HL-60 (cell line): ENCODE measurements around the gene OSCAR.

Experiments used
- DNase-seq, 2 experiments: peaks; one replicate each; pipeline ENCODE4 v3.0.0-alpha.2; 2010 to 2020; ENCODE audit warnings: low read depth in 1 of 2, low spot score in 1 of 2
- H3K27ac ChIP-seq: fragments of 250-450 bp; sonication (Bioruptor Pico); replicated peaks from 2 replicates; pipeline ENCODE4 v1.5.1; 2020; ENCODE audit warnings: mild to moderate bottlenecking, moderate library complexity
- H3K27me3 ChIP-seq: fragments of 250-450 bp; sonication (Bioruptor Pico); 2 replicates; pipeline ENCODE4 v1.5.1; 2021; ENCODE audit warnings: mild to moderate bottlenecking, moderate library complexity; ENCODE audit not compliant: insufficient read depth, poor library complexity, severe bottlenecking
- H3K4me3 ChIP-seq: replicated peaks from 2 replicates; pipeline ENCODE4 v1.5.1; 2011; ENCODE audit warnings: mild to moderate bottlenecking, control low read depth, low read length; ENCODE audit not compliant: insufficient read depth
- CTCF ChIP-seq: IDR thresholded peaks from one replicate; pipeline ENCODE4 v1.5.1; 2011; ENCODE audit warnings: low read length, control low read depth, inconsistent platforms; ENCODE audit not compliant: insufficient read depth
- GABPA ChIP-seq: IDR thresholded peaks from 2 replicates; pipeline ENCODE4 v1.6.1; 2012; ENCODE audit warnings: low read depth
- POLR2AphosphoS5 ChIP-seq: IDR thresholded peaks from 2 replicates; pipeline ENCODE4 v1.6.1; 2012; ENCODE audit warnings: low read depth
- SPI1 ChIP-seq: IDR thresholded peaks from 2 replicates; pipeline ENCODE4 v1.6.1; 2012; ENCODE audit warnings: low read depth, mild to moderate bottlenecking, borderline replicate concordance
- TF ChIP-seq, protein P1 (sequence below): IDR thresholded peaks from 2 replicates; pipeline ENCODE4 v1.6.1; 2012; ENCODE audit warnings: low read depth; ENCODE audit not compliant: insufficient replicate concordance

Gene OSCAR

DNA sequence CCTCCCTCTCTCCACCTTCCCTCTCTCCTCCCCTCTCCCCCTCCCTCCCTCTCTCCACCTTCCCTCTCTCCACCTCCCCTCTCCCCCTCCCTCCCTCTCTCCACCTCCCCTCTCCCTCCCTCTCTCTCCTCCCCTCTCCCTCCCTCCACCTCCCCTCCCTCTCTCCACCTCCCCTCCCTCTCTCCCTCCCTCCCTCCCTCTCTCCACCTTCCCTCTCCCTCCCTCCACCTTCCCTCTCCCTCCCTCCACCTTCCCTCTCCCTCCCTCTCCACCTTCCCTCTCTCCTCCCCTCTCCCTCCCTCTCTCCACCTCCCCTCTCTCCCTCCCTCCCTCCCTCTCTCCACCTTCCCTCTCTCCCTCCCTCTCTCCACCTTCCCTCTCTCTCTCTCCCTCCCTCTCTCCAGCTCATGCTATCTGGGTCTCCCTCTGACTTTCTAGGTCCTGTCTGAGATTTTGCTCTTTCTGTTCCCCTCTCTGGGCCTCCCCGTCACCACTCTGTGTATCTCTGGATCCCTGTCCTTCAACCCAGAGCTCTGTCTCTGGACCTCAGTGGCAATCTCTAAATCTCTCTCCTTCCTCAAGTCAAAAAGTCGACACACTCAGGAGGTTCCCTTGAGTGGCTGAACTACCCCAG is 33.5 kb upstream of the OSCAR start:
- Histone ChIP-seq H3K4me3 (no peak overlapping the region), H3K27me3 (no peaks in the 10 kb centered on the region), H3K27ac (no peak overlapping the region)
- DNase-seq: no peak
- TF ChIP-seq POLR2AphosphoS5: no peak
- no peak for TF ChIP-seq SPI1
- TF ChIP-seq GABPA: no peak
- TF ChIP-seq, protein P1, sequence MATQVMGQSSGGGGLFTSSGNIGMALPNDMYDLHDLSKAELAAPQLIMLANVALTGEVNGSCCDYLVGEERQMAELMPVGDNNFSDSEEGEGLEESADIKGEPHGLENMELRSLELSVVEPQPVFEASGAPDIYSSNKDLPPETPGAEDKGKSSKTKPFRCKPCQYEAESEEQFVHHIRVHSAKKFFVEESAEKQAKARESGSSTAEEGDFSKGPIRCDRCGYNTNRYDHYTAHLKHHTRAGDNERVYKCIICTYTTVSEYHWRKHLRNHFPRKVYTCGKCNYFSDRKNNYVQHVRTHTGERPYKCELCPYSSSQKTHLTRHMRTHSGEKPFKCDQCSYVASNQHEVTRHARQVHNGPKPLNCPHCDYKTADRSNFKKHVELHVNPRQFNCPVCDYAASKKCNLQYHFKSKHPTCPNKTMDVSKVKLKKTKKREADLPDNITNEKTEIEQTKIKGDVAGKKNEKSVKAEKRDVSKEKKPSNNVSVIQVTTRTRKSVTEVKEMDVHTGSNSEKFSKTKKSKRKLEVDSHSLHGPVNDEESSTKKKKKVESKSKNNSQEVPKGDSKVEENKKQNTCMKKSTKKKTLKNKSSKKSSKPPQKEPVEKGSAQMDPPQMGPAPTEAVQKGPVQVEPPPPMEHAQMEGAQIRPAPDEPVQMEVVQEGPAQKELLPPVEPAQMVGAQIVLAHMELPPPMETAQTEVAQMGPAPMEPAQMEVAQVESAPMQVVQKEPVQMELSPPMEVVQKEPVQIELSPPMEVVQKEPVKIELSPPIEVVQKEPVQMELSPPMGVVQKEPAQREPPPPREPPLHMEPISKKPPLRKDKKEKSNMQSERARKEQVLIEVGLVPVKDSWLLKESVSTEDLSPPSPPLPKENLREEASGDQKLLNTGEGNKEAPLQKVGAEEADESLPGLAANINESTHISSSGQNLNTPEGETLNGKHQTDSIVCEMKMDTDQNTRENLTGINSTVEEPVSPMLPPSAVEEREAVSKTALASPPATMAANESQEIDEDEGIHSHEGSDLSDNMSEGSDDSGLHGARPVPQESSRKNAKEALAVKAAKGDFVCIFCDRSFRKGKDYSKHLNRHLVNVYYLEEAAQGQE: no peak
- no peak for TF ChIP-seq CTCF

DNA sequence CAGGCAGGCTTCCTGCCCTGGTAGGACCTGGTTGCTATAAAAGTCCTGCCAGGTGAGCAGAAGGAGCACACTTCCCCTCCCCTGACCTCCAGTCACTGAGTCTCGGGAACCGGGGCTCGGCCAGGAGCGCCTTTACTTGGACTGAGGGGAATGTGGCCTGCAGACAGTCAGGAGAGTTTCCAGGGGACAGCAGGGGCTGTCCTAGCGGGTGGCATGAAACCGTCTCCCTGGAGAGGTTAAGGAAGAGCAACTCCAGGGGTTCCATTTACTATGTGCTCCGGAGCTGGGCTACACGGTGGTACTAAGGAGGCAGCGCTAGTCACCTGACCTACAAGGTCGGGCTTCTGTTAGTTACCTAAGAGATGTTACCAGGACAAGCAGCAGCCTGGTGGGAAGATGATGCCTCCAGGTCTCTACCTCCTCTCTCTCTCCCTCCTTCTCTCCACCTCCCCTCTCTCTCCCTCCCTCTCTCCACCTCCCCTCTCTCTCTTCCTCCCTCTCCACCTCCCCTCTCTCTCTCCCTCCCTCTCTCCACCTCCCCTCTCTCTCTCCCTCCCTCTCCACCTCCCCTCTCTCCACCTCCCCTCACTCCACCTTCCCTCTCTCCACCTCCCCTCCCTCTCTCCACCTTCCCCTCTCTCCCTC is 32.8 kb upstream of the OSCAR start:
- H3K4me3 ChIP-seq: no peak overlapping the region
- TF ChIP-seq GABPA: no peak
- no peak; the same call in 1 of the 2 replicates for TF ChIP-seq POLR2AphosphoS5
- no peak for TF ChIP-seq CTCF
- TF ChIP-seq SPI1: no peak
- TF ChIP-seq, protein P1: no peak
- H3K27ac ChIP-seq: no peak overlapping the region
- DNase-seq: peak; percentile 34 to 99
- no peaks in the 10 kb centered on the region for H3K27me3 ChIP-seq

GRCh38 chr19:54129617-54129996 is 29.0 kb upstream of the OSCAR start:
- H3K4me3 ChIP-seq: no peak overlapping the region
- DNase-seq: no peak
- no peaks in the 10 kb centered on the region for H3K27me3 ChIP-seq
- TF ChIP-seq GABPA (no peak), SPI1 (no peak), POLR2AphosphoS5 (no peak)
- H3K27ac ChIP-seq: no peak overlapping the region

DNA sequence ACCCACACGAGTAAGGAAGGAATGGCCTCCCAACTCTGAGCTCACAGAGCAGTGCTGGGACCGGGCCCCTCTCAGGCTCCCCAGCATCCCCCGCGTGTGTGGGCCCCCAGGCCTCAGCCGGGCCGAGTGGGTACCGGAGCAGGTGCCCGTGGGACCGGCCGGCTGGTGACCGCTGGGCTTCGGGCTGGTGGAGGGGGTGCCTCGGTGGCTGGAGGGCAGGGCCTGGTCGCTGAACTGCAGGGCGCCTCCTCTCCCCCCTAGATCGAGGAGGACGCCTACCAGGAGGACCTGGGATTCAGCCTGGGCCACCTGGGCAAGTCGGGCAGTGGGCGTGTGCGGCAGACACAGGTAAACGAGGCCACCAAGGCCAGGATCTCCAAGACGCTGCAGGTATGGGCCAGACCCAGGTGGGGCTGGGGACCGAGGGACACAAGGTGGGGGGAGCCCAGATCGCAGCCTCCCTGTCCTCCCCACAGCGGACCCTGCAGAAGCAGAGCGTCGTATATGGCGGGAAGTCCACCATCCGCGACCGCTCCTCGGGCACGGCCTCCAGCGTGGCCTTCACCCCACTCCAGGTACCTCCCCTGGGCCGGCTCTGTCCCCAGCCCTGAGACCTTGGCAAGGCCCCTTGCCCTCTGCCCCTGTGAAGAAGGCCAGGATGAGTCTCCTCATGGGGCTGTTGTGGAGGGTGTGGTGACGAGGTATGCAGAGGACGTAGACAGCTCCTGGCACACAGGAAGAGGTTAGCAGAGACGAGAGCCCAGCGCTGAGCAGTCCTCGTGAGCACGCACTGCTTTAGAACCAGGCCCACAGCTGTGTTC is 28.4 kb upstream of the OSCAR start:
- no peak for TF ChIP-seq GABPA
- no peak for TF ChIP-seq CTCF
- TF ChIP-seq POLR2AphosphoS5: no peak
- TF ChIP-seq, protein P1: no peak
- TF ChIP-seq SPI1: no peak
- Histone ChIP-seq H3K27me3 (no peaks in the 10 kb centered on the region), H3K4me3 (no peak overlapping the region), H3K27ac (no peak overlapping the region)
- DNase-seq: no peak
